ENCODE results near the gene TIMM10B. TPM values are rescaled to one million over a fixed set of nuclear protein-coding genes. Genes with fewer than 3 reads are reported as not detected.

Gene TIMM10B
- total RNA-seq, 4 donors from 2014 or later, result 37.3 to 69.0 (median 47.0) TPM

GRCh38 chr11:6480299-6480914 lies 894 bp upstream of the TIMM10B start:
- WGBS, 2 donors (ENCODE audit: low coverage in 1 of 2), result 51% methylated on average over 7 to 8 of the region's 9 CpGs
- H3K27ac ChIP-seq, result peak overlapping the region; percentile 87 to 94 (median 92)
- peaks cover 0 to 47% (median 16%) of the 10 kb centered on the region in 3 donors for H3K4me1 ChIP-seq
- no peaks in the 10 kb centered on the region for H3K27me3 ChIP-seq
- H3K9me3 ChIP-seq, result no peaks in the 10 kb centered on the region
- peak overlapping the region; percentile 80 to 97 for H3K4me3 ChIP-seq
- ATAC-seq, result no peak
- TF ChIP-seq, protein P1, sequence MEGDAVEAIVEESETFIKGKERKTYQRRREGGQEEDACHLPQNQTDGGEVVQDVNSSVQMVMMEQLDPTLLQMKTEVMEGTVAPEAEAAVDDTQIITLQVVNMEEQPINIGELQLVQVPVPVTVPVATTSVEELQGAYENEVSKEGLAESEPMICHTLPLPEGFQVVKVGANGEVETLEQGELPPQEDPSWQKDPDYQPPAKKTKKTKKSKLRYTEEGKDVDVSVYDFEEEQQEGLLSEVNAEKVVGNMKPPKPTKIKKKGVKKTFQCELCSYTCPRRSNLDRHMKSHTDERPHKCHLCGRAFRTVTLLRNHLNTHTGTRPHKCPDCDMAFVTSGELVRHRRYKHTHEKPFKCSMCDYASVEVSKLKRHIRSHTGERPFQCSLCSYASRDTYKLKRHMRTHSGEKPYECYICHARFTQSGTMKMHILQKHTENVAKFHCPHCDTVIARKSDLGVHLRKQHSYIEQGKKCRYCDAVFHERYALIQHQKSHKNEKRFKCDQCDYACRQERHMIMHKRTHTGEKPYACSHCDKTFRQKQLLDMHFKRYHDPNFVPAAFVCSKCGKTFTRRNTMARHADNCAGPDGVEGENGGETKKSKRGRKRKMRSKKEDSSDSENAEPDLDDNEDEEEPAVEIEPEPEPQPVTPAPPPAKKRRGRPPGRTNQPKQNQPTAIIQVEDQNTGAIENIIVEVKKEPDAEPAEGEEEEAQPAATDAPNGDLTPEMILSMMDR (IDR thresholded peaks at IDR 0.05), result no peak
- peaks cover 0 to 69% of the 10 kb centered on the region in 2 donors for H3K36me3 ChIP-seq

GRCh38 chr11:6481924-6482275 lies 599 bp downstream of the TIMM10B start:
- WGBS, 2 donors (ENCODE audit: low coverage in 1 of 2), result 0% methylated on average over 3 to 8 of the region's 13 CpGs
- Histone ChIP-seq H3K27ac (peak overlapping the region; percentile 70 to 94 (median 90)), H3K4me3 (peak overlapping the region; percentile 80 to 97), H3K27me3 (no peaks in the 10 kb centered on the region), H3K9me3 (no peaks in the 10 kb centered on the region), H3K4me1 (peaks cover 0 to 46% (median 16%) of the 10 kb centered on the region in 3 donors), H3K36me3 (peaks cover 0 to 76% of the 10 kb centered on the region in 2 donors)
- TF ChIP-seq POLR2AphosphoS5 (IDR thresholded peaks at IDR 0.05), result no peak
- TF ChIP-seq, protein P1 (IDR thresholded peaks at IDR 0.05), result no peak
- no peak for TF ChIP-seq POLR2A (IDR thresholded peaks at IDR 0.05)
- TF ChIP-seq EP300 (IDR thresholded peaks at IDR 0.05), result no peak
- no peak for ATAC-seq

DNA sequence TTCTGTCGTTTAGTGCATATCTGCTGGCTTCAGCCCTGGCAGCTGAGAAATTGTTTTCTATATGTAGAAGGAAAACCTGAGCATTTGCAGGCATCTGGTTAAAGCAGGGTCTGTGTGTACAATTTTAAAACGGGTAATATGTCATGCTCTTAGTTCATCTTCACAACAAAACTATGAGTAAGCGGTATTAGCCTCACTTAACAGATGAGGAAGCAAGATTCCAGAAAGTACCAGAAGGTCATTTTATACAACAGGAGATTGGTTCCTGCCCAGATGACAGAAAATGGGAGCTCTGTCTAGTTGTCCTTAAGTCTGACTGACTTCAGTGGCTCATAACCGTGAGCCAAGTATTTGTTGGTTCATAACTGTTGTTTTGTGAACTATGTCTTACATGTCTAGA lies 1.1 kb downstream of the TIMM10B start:
- Histone ChIP-seq H3K27ac (peak overlapping the region; percentile 70 to 94 (median 90)), H3K27me3 (no peaks in the 10 kb centered on the region), H3K9me3 (no peaks in the 10 kb centered on the region), H3K4me3 (peak overlapping the region in 1 of 2 donors; percentile 80), H3K4me1 (peaks cover 0 to 46% (median 16%) of the 10 kb centered on the region in 3 donors), H3K36me3 (peaks cover 0 to 76% of the 10 kb centered on the region in 2 donors)
- WGBS, 2 donors (ENCODE audit: low coverage in 1 of 2), result 74 to 81% methylated on average over 3 to 4 of the region's 4 CpGs
- TF ChIP-seq EP300 (IDR thresholded peaks at IDR 0.05) (no peak), POLR2AphosphoS5 (IDR thresholded peaks at IDR 0.05) (no peak), POLR2A (IDR thresholded peaks at IDR 0.05) (no peak)
- TF ChIP-seq, protein P1 (IDR thresholded peaks at IDR 0.05), result no peak
- no peak for ATAC-seq

GRCh38 chr11:6483015-6483414 lies 1.7 kb downstream of the TIMM10B start:
- Histone ChIP-seq H3K9me3 (no peaks in the 10 kb centered on the region), H3K27ac (no peak overlapping the region), H3K4me1 (peaks cover 0 to 46% (median 16%) of the 10 kb centered on the region in 3 donors), H3K36me3 (peaks cover 0 to 76% of the 10 kb centered on the region in 2 donors), H3K4me3 (no peak overlapping the region), H3K27me3 (no peaks in the 10 kb centered on the region)
- no peak for ATAC-seq
- no peak for TF ChIP-seq EP300 (IDR thresholded peaks at IDR 0.05)
- TF ChIP-seq, protein P1 (IDR thresholded peaks at IDR 0.05), result no peak
- TF ChIP-seq POLR2A (IDR thresholded peaks at IDR 0.05), result no peak
- no peak for TF ChIP-seq POLR2AphosphoS5 (IDR thresholded peaks at IDR 0.05)
- WGBS, 2 donors (ENCODE audit: low coverage in 1 of 2), result 76 to 81% methylated on average over 6 of the region's 6 CpGs

GRCh38 chr11:6485661-6486060 lies 4.4 kb downstream of the TIMM10B start:
- no peaks in the 10 kb centered on the region for H3K27me3 ChIP-seq
- no peaks in the 10 kb centered on the region for H3K9me3 ChIP-seq
- peaks cover 0 to 83% of the 10 kb centered on the region in 2 donors for H3K36me3 ChIP-seq
- 54 to 71% methylated on average over 3 of the region's 3 CpGs for WGBS, 2 donors (ENCODE audit: low coverage in 1 of 2)
- ATAC-seq, result no peak
- no peak overlapping the region for H3K27ac ChIP-seq
- TF ChIP-seq, protein P1 (IDR thresholded peaks at IDR 0.05), result no peak
- TF ChIP-seq POLR2A (IDR thresholded peaks at IDR 0.05) (no peak), POLR2AphosphoS5 (IDR thresholded peaks at IDR 0.05) (no peak), EP300 (IDR thresholded peaks at IDR 0.05) (no peak)
- H3K4me3 ChIP-seq, result no peak overlapping the region
- peaks cover 0 to 24% (median 8%) of the 10 kb centered on the region in 3 donors for H3K4me1 ChIP-seq

Data from gastroesophageal sphincter (tissue), 4 donors.